Neural crest cell (in vitro differentiated cells): Measurements from ENCODE around the gene DGCR2. TPM values are rescaled to one million over a fixed set of nuclear protein-coding genes. Genes with fewer than 3 reads are reported as not detected.
"Not testable (repeated sequence)": the region's sequence is repeated elsewhere in the genome, so short reads cannot be mapped to it uniquely, and the experiment has no call there.

ENCODE experiments used
- DNase-seq: peaks from one replicate; pipeline ENCODE4 v3.0.0; 2021; ENCODE audit warnings: low read depth, mixed read lengths, low spot score
- H3K27ac Mint-ChIP-seq: one replicate; pipeline ENCODE4 v1.8.0; 2021; ENCODE audit warnings: mild to moderate bottlenecking, mixed read lengths; ENCODE audit not compliant: unreplicated experiment
- H3K27me3 Mint-ChIP-seq: 2 replicates; pipeline ENCODE4 v1.8.0; 2021; ENCODE audit warnings: low read depth, mild to moderate bottlenecking, mixed read lengths
- H3K36me3 Mint-ChIP-seq: 2 replicates; pipeline ENCODE4 v1.8.0; 2021; ENCODE audit warnings: low read depth, mild to moderate bottlenecking, mixed read lengths
- H3K4me1 Mint-ChIP-seq: 2 replicates; pipeline ENCODE4 v1.8.0; 2021; ENCODE audit warnings: mixed read lengths
- H3K4me3 Mint-ChIP-seq: one replicate; pipeline ENCODE4 v1.8.0; 2021; ENCODE audit warnings: mild to moderate bottlenecking, mixed read lengths
- H3K9me3 Mint-ChIP-seq: 2 replicates; pipeline ENCODE4 v1.8.0; 2021; ENCODE audit warnings: mixed read lengths
- total RNA-seq: library from RNA; stranded (reverse); gene quantifications from 2 replicates; pipeline ENCODE4 v1.2.1, GENCODE V29; 2021

DGCR2 gene
- total RNA-seq, 1 donor from 2014 or later = 91.6 TPM

DNA sequence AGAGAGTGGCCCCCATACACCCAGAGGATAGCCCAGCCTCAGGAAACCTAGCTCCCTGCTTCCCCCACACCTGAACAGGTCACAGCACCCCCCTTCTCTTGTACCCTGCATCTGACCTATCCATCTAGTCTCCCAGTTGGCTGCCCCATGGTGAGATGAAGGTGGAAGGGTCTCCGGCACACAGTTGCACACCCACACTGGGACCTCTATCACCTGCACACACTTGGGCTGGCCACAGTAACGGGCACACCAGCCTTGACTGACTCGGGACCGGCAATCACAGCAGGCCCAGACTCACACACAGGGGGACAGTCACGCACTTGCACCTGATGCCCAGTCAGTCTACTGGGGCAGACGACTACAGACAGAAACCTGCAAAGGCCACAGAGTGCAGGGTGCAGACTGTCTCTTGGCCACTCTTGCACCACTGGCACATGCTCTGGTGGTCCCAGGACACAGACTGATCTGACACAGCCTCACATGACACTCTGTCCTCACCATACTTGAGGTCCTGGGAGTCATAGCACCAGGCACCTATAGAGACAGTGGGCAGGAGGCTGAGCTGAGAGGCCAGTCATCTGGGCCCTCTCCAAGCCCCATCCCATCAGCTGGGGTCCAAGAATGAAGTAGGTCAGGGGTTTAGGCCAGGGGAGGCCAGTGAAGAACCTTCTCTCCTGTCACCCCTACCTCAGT lies 88.0 kb downstream of the DGCR2 start:
- H3K9me3 Mint-ChIP-seq, H3K4me3 Mint-ChIP-seq, H3K4me1 Mint-ChIP-seq, DNase-seq, H3K27ac Mint-ChIP-seq, H3K36me3 Mint-ChIP-seq: not testable (repeated sequence)
- peaks cover 39% of the 10 kb centered on the region for H3K27me3 Mint-ChIP-seq

GRCh38 chr22:19033568-19033905 lies 88.7 kb downstream of the DGCR2 start:
- not testable (repeated sequence) for H3K9me3 Mint-ChIP-seq, DNase-seq, H3K27ac Mint-ChIP-seq, H3K4me3 Mint-ChIP-seq, H3K4me1 Mint-ChIP-seq, H3K36me3 Mint-ChIP-seq
- peaks cover 45% of the 10 kb centered on the region for H3K27me3 Mint-ChIP-seq

GRCh38 chr22:19032898-19033567 lies 89.2 kb downstream of the DGCR2 start:
- not testable (repeated sequence) for H3K36me3 Mint-ChIP-seq, DNase-seq, H3K4me3 Mint-ChIP-seq, H3K9me3 Mint-ChIP-seq, H3K4me1 Mint-ChIP-seq, H3K27ac Mint-ChIP-seq
- H3K27me3 Mint-ChIP-seq = peaks cover 50% of the 10 kb centered on the region

GRCh38 chr22:19032156-19032785 lies 89.9 kb downstream of the DGCR2 start:
- peaks cover 56% of the 10 kb centered on the region for H3K27me3 Mint-ChIP-seq
- H3K4me1 Mint-ChIP-seq, DNase-seq, H3K4me3 Mint-ChIP-seq, H3K9me3 Mint-ChIP-seq, H3K36me3 Mint-ChIP-seq, H3K27ac Mint-ChIP-seq: not testable (repeated sequence)

GRCh38 chr22:19030889-19031252 lies 91.3 kb downstream of the DGCR2 start:
- not testable (repeated sequence) for H3K36me3 Mint-ChIP-seq, DNase-seq, H3K9me3 Mint-ChIP-seq, H3K4me1 Mint-ChIP-seq, H3K27ac Mint-ChIP-seq
- H3K27me3 Mint-ChIP-seq = peaks cover 57% of the 10 kb centered on the region
- peak overlapping the region; percentile 15 for H3K4me3 Mint-ChIP-seq

DNA sequence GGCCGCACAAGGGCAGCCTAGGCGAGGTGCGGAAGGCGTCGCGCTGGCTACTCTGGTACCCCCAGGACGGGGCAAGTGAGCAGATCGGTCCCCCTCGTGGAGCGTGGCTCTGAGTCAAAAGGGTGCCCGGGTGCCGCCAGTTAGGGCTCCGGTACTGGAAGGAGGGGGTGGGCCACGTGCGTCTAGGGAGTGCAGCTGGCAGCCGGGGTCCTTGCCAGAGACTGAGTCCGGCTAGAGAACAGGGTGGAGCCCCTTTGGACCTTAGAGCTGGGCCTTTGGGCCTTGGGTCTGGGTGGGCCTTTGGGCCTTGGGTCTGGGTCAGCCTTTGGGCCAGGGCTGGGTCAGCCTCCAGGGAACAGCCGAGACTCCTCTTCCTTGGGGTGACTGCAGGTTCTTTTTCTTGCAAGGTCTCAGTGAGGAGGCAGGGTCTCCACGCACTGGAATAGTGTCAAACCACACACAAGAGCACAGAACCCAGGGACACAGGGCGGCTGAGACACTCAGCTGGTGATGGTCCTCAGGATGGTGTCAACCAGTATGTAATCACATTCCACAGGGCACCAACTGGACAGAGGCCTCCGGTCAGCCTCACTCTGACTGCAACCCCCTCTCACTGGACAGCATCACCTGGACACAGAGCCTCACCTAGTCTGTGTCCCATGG lies 91.9 kb downstream of the DGCR2 start:
- H3K4me3 Mint-ChIP-seq = peak overlapping the region; percentile 15
- not testable (repeated sequence) for H3K4me1 Mint-ChIP-seq, H3K36me3 Mint-ChIP-seq, H3K27ac Mint-ChIP-seq, H3K9me3 Mint-ChIP-seq, DNase-seq
- H3K27me3 Mint-ChIP-seq = peaks cover 57% of the 10 kb centered on the region

DNA sequence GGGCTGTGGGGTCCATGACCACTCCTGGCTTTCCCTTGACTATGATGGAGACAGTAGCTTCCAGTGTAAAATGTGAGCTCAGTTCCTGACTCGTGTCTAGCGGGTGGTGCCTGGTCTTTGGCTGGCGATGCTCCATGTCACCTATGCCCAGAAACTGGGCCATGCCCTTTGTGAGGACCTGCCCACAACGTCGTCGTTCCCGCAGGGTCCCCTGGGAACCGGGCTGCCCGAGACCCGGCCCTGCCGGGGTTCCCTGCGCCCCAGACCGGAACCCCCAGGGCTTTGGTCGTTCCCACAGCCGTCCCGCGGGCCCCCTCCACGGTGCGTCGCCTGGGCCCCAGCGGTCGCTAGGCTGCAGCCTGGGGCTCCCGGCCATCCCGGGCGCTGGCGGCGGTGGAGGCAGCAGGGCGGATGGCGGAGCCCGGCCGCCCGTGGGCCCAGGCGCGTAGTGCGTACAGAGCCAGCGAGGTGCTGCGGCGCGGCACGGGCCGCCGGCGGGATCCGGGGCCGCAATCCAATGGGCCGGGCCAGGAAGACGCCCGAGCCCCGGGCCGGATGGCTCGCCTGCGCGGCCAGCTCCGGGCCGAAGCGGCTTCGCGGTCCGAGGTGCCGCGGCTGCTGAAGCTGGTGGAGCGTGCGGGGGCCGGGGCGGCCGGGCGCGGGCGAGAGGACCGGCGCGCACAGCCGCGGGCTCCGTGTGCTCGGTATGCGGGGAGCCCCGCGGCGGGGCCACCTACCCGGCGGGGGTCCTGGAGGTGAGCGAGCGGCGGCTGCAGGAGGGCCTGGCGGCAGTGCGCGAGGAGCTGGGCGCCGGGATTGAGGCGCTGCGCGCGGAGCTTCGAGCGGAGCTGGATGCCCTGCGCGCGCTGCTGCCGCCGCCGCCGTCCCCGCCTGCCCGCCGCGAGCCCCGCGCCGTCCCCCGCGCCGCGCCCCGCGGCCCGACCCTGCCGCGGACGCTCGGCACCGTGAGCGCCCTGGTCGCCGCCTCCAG lies 92.8 kb downstream of the DGCR2 start:
- not testable (repeated sequence) for H3K27ac Mint-ChIP-seq, DNase-seq, H3K4me1 Mint-ChIP-seq, H3K36me3 Mint-ChIP-seq, H3K9me3 Mint-ChIP-seq
- Mint-ChIP-seq H3K4me3 (peak overlapping the region; percentile 61), H3K27me3 (peaks cover 57% of the 10 kb centered on the region)

DNA sequence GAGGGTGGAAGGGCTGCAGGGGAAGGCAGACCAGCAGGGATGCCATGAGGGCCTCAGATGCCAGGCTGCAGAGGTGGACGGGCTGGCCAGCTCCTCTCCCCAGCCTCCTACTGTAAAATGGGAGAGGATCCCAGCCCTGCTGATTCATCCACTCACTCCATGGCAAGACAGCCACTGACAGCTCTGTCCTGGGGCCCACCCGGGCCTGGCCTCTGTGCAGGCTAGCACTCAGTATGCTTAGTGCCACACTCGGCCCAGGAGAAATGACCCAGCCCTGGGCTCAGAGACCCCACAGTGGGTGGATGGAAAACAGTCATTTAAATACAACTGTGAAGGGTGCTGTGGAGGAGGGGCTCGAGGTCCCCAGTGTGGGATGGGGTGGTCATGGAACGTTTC lies 94.2 kb downstream of the DGCR2 start:
- not testable (repeated sequence) for H3K27ac Mint-ChIP-seq, H3K36me3 Mint-ChIP-seq, H3K4me1 Mint-ChIP-seq, DNase-seq, H3K4me3 Mint-ChIP-seq, H3K9me3 Mint-ChIP-seq
- peaks cover 48% of the 10 kb centered on the region for H3K27me3 Mint-ChIP-seq

GRCh38 chr22:19027371-19028059 lies 94.7 kb downstream of the DGCR2 start:
- not testable (repeated sequence) for H3K9me3 Mint-ChIP-seq, H3K4me1 Mint-ChIP-seq, H3K36me3 Mint-ChIP-seq, DNase-seq, H3K4me3 Mint-ChIP-seq, H3K27ac Mint-ChIP-seq
- peaks cover 43% of the 10 kb centered on the region for H3K27me3 Mint-ChIP-seq

- peaks cover 33% of the 10 kb centered on the region for H3K27me3 Mint-ChIP-seq
- not testable (repeated sequence) for H3K27ac Mint-ChIP-seq, H3K4me1 Mint-ChIP-seq, H3K4me3 Mint-ChIP-seq, H3K36me3 Mint-ChIP-seq, H3K9me3 Mint-ChIP-seq, DNase-seq
Measured at GRCh38 chr22:19026080-19026479, 96.1 kb downstream of the DGCR2 start.

DNA sequence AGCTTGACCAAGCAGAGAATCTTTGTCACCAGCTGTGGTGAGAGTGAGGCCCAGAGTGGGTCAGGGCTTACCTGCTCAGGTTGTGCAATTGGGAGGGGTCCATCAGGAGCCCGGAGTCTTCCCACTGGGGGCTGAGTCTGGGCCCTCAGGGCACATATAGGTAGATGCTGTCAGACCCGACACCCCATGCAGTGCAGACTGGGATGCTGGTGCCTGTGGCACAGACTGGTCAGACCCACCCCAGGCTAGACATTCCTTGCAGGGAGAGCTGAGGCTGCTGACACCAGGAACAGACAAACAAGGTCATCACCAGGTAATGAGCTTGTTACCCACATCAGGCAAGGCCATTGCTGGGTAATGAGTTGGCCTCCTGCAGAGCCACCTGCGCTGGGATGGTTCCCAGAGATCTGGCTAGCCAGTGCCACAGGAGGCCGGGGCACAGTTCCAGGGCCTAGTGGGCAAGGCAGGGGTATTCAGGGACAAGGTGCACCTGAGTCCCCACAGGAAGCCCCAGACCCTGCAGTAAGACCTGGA lies 97.2 kb downstream of the DGCR2 start:
- DNase-seq, H3K9me3 Mint-ChIP-seq, H3K4me1 Mint-ChIP-seq, H3K4me3 Mint-ChIP-seq, H3K36me3 Mint-ChIP-seq, H3K27ac Mint-ChIP-seq: not testable (repeated sequence)
- peaks cover 27% of the 10 kb centered on the region for H3K27me3 Mint-ChIP-seq

DNA sequence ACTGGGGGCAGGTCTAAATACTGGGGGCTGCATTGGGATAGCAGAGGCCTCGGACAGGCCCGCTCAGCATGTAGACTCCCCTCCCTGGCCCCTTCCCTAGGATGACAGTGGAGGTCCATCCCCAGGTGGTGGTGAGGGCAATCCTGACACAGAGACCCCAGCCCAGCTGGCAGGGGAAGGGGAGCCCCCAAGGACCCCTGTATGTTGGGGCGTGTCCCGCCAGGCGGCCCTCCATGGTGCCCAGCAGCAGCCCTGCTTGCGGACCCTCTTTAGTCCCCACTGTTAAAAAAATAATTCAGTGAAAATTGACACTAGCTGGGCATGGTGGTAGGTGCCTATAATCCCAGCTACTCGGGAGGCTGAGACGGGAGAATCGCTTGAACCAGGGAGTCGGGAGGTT lies 98.3 kb downstream of the DGCR2 start:
- H3K27ac Mint-ChIP-seq, DNase-seq, H3K9me3 Mint-ChIP-seq, H3K4me1 Mint-ChIP-seq, H3K4me3 Mint-ChIP-seq, H3K36me3 Mint-ChIP-seq: not testable (repeated sequence)
- H3K27me3 Mint-ChIP-seq = peaks cover 26% of the 10 kb centered on the region
